ENCODE data around the gene ZIC2.
A peak's percentile ranks its signal among the peaks of the same experiment; 100 is the strongest.

Gene ZIC2

DNA sequence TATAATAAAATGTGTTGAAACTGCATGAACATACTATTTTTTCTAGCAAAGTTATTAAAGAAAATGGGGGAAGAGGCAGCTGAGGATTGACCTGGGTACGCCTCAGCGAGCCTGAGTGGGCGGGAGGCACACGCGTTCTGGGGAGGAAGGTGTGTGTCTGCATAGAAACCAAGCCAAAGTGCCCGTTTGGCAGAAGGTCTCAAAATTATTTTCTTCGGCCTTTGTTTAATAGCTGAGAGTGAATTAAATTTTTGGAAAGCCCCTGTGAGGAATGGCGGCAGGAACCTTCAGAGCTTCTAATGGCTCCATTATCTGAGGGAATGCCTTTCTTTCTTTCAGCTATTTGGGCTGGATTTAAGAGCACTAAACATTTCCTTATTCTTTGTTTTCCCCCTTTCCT lies 5.2 kb downstream of the ZIC2 start:
- no peak for DNase-seq

DNA sequence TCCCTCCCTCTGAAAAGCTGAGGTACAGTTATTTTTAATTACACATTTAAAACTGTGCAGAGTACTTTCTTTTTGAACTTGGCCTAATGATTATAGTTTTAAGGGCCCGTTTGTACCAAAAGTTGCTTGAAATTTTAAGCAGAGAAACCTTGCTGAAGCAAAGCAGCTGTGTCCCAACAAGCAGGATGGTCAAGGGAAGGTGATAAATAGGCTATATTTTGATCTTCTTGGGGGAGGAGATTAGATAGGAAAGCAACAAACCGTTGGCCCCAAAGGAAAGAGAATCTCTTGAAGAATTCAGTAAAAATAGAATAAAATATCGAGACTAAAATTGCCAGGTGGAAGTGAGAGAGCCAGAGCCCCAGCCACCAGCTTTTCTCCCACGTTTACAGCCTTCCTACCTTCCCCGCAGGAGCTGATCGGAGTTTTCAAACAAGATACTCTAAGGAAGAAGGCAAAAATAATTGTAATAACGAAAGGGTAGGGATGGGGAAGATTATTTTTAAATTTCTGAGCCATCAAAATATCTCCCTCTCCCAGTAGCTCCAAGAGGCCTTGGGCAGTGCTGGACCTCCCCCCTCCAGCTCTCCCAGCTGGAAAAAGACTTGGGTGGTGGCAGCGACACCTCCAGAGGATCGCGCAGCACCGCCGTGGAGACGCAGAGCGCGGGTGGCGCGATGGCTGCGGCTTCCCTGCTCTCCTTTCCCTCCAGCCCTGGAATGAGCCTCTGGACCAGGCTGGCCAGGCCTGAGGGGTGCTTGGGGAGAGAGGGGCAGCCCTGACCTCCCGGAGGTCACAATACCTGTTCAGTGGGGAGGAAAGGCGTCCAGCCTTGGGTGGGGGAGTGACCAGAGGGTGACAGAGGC lies 5.8 kb downstream of the ZIC2 start:
- no peak for DNase-seq

DNA sequence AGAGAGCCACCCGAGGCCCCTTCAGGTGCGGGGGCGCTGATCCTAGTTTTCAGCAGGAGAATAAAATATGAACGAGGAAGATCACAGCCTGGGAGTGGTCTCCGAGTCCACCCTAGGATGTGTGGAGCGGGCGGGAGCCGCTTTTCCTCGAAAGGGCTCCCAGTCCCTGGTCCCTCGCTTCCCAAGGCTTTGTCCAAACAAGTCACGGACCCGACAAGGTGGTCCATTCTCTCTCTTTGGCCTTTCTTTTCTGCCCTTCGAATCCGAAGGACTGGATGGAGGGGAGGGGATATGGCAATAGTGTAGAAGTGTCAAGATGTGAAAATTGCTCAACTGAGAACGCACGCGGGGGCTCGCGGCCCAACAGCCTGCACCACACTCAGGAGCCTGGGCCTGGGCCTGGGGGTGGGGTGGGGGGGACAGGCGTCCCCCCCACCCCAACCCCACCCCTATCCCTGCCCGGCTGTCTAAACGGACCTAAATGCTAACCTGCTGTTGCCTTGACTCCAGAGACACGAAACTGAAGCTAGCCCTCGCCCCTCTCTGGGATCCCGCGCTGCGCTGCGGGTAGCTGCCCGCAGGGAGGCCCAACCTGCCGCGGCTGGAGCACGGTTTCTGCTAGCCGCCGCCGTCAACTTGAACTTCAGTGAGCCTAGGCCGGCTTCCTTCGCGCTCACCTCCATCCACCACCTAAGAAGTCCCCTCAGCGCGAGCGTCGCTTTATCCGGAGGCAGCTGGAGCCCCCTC lies 7.1 kb downstream of the ZIC2 start:
- no peak for DNase-seq

DNA sequence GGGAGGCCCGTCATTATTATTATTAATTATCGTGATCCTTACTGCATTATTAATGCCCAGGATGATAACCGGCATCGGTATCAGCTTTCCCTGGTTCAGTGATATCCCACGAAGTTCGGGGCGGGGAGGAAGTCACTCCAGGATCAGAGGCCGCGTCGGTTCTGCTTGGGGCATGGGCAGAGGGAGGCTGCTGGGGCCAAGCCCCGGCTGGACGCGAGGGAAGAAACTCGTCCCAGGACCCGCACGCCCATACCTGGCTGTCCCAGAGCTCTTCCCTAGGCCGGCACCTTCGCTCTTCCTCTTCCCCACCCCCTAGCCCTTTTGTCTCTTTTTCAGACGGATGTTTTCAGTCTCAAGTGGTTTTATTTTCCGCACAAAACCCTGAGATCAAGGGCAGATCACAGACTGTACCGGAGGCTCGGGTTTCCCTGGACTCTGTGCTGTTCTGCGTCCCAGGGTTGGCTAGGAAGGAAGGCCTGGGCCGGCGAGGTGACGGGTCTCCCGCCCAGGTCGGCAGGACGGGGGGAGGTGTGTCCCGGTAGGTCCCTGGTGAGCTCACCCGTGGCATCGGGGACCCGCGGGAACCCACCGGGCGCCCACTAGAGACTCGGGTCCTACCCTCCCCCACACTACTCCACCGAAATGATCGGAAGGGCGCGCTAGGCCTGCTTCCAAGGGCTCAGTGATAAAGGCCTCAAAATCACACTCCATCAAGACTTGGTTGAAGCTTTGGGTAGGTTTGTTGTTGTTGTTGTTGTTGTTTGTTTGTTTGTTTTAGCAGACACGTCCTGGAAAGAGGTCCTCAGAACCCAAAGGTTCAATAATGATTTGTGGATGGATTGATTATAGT lies 7.9 kb downstream of the ZIC2 start:
- no peak for DNase-seq

DNA sequence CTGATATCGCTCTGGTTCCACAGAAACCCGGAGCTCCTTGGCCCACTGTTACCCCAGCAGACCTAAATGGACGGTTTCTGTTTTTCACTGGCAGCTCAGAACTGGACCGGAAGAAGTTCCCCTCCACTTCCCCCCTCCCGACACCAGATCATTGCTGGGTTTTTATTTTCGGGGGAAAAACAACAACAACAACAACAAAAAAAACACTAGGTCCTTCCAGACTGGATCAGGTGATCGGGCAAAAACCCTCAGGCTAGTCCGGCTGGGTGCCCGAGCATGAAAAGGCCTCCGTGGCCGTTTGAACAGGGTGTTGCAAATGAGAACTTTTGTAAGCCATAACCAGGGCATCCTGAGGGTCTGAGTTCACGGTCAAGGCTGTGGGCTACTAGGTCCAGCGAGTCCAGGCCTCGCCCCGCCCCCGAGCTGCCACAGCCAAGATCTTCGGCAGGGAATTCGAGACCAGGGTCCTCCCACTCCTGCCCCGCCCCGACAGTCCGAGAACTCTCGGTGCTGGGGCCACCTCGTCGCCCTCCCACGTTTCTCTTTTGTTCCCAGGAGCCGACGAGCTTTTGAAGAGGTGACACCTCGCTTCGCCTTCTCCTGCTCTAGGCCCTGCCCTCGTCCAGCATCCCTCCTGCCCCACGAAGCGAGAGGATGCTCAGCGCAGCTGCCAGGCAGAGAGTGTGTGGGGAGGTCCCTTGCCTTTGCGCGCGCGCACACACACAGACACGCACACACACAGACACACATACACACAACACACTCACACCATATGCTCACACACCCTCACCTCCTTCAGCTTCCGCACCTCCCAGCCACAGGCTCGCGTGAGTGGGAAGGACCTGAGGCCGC lies 8.8 kb downstream of the ZIC2 start:
- peak in 1 of 5 experiments; percentile 53 for DNase-seq

DNA sequence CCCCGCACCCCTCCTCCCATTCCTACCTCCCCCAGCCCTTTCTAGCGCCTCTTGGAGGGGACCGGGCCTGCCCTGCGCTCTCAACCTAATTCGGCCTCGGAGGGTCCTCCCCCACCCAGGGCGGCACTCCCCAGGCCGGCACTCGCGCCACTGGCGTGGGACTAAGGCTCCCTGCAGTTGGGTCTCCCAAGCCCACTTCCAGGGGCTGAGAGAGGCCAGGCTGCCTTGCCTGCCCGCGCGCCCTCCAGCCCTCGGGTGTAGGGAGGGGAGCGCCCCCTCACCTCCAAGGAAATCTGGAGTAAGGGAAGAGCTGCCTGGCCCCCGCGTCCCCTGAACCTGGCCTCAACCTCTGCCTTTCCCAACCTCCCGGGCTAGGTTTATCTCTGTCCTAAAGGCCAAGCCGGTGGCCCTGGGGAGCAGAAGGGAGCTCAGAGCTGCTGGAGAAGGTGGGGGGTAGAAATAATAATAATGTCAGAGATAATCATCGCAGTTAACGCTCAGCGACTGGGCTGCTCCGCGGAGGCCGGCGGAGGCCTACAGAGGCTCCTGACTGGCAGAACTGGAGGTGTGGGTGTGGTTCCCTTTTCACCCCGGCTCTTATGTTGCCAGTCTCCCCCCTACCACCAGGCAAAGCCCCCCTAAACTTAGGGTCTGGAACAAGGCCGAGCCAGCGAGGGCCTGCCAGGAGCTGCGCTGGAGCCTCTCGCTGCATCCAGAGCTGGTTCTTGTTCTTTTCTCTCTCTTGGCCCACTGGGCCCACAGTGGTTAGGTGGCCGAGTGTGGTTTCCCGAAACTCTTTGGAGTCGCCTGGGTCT lies 9.6 kb downstream of the ZIC2 start:
- DNase-seq, result no peak

DNA sequence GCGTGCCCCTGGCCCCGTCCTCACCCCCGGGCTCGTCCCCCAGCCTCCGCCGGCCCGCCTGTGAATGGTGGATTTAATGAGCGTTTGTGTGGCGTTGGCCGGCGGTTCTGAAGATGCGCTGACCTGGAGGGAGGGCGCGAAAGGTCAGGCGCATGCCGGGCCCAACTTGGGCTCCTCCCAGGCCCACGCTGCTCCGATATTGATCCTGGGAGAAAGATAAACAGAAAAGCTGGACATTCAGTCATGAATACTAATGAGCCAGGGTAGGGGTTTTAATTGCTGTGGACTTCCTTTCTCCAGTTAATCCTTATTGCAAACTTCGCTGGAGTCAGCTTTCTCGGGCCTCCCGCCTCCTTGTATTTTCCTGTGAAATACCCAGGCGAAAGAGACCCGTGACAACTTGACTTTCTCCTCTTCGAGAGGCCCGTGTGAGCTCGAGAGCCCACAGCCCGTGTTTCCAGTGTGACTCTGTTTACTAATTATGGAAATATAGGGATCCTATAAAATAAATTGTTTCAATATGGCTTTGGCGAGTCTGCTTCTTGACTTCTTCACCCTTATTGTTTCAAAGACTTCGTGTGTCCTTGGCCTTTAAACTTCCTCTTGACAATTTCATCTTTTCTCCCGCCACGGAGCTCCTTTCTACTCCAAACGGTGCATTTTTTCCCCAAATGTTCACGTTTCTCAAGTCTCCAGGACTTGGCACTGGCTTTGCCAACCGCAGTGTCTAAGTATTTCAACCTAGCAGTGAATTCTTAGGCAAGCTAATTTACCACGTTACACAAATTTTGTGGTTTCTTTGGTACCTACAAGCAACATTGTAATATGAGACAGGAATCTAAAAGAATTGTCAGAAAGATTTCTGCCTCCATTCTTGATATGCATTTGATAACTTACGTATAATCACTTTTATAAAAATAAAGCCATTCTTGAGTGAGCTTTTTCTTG lies 10.5 kb downstream of the ZIC2 start:
- DNase-seq, result no peak

DNA sequence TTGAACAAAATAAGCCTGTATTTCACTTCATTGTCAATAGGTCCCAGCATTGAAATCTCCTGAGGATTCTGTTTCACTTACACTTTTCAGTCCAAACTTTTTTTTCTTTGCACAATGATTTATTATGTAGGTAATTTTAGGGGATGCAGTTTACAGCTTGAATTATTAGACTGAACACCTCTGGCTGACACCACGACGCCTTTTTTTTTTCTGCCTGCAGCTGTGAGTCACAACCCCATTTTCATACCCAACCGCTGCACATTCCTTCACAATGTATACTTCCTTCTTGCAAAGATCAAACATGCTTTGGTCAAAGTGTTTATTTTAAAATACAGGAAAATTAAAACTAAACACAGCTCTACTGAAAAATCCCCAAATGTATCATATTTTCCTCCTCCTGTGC lies 11.4 kb downstream of the ZIC2 start:
- no peak for DNase-seq

DNA sequence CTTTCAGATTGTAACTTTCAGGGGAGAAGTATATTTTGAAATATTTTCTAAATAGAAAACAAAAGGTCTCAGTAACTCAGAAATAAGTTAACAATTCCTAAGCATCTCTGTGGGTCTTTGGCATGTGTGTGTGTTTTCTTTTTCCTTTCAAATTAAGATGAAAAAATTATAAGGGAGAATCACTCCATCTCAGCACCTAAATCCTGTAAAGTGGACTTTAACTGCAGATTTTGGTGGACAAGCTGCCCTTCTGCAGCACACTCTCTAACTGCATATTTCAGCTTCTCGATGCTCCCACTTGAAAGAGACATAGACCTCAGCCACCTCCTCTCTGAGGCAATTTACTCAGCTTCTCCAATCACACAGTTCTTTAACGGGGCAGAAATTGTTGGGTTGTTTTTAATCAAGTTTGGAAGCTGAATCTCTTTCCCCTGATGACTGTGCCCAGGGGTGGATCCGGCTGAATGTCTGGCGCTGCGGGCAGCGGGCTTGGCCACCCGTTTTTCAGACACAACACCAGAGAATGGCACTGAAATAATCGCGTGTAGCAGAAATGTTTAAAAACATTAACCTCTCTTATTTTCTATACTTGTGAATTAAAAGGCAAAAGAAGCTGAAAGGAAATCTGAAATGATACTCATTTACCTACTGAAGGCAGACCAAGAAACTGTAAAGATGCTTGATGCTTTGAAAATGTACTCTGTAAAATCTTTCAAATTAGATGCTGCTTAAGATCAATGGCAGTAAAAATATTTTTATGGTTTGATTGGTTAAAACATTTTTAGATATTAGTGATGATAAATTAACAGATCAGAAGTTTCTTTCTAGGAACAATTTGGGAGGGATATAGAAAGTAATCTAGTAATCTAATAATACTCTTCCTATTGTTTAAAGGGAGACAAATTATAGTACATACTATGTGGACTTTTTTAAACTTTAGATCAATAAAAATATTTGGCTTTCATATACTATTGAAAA lies 12.4 kb downstream of the ZIC2 start:
- no peak for DNase-seq

DNA sequence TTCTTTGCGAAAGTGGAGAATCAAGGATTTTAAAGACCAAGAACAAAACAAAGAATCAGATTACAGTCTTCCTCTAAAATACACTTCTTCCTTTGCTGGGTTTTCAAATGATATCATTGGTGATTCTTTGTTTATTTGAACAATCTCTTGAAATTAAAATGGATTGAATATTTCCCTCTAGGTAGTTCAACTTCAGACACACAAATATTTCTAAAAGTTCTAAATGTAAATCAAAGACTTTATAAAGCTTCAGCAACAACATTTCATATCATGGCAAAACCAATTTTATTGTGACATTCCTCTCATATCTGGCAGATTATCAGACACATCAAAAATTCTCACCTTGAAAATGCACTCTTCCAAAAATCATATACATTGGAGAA lies 13.0 kb downstream of the ZIC2 start:
- DNase-seq, result no peak

DNA sequence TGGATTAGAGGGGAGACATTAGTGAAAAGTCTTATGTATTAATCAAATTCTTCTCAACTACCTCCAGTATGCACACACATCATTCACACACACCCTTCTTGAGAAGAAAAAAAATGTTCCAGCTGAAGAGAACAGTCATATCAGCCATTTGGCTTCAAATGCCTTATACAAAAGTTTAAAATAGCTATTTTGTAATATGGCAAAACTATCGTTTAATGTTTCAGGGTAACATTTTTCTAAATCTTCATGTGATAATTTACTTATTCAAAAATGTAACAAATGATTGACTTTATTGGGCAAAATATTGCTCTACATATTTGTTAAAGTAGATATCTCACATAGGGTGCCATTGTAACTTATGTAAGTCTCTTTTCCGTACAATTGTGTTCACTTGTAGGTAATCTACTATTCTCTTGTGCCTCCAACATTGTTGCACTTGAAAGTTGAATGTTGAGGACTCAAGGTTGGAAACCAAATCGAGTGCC lies 13.6 kb downstream of the ZIC2 start:
- no peak for DNase-seq

DNA sequence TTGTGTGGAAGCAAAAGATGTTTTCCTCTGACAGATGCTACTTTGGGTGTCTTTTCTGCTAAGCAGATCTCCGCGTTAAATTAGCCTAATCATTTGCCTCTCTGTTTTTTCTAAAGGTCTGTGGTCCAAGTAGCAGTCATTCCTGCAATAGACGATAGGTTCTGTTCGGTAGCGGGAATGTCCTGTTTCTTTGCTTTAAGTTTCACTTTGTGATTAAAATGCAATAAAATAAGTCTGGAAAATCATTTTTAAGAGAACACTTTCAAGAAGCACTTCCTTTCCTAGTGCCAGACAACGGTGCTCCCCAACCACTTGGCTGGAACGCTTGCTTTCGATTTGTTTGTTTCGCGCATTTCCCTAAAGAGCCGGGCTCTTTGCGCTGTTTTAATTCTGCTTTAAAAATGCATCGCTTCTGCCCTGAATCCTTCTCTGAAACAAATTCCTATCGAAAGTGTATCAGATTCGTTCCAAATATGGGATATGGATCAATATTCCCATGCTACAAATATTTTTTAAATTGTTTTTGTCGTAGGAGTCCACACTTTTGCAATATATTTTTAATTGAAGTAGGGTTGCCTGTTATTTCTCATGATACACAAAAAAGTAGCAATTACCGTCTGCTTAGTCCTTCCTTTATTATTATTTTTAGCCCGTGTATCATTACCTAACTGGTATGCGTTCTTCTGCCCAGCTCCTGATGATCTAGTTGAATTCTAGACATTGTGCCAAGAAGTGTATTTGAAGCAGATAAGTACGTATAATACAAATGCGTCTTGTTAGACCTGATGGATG lies 14.2 kb downstream of the ZIC2 start:
- no peak for DNase-seq

DNA sequence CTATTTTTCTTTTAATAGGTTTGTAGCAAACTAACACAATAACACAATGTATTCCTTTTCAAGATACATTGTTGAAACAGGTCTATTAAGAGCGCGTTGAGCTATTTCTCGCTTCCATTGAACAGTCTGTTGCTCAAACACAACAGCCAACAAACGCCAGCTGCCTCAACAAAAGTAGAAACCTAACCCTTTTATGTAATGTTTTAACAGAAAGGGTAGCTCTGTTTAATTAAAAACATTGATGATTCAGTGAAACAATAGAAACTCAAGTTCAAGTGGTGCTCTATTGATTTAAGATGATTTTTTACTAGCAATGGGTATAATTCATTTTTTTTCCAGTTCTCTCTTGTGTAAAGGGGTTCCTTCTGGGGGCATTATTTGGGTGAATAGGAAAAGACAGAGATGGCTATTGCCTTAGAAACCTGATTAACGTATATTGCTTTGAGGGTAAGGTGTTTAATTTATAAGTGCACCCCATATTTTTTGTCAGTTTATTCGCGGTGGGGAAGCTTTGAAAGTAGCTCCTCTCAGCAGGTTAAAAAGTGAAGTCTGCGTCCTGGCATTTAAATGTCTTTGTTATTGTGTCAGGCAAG lies 14.9 kb downstream of the ZIC2 start:
- DNase-seq, result no peak

DNA sequence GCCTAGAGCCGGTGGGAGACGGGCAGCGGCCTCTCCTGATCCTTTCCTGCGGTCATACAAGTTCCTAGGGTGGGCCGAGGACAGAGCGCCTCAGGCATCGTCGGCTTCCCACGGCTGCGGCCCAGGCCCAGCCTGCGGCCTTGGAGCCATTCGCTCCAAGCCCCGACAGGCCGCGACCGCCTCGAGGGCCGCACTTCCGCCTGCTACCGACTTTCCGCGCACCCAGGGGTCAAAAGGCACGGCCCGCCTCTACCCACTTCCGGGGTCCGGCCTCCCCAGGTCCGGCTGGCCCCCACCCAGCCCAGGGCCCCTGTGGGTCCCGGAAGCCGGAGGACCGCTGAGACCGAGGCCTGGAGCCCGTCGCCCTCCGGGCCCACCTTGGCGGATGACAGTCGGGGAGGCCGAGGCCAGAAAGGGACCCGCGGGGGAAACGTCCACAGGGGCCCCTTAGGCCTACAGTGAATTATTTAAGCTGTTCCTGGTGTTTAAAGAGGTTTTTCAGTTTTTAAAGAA lies 16.2 kb downstream of the ZIC2 start:
- DNase-seq, result no peak

DNA sequence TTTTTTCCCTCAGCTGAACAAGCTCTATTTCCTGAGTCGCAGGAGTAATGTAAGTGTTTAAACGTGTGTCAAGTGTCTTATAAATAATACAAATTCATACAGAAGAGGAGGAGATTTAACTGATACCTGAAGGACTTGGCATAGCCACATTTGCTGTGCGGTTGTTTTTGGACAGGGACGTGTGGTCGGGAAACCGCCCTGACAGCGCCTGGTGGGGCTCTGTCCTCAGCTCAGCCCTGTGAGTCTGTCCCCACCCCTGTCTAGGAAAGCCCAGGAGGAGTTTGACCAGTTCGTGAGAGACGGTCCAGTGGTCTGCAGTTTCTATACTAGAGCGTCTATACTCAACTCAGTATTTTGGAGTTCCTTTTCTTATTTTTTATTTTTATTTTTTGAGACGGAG lies 16.7 kb downstream of the ZIC2 start:
- no peak for DNase-seq

DNA sequence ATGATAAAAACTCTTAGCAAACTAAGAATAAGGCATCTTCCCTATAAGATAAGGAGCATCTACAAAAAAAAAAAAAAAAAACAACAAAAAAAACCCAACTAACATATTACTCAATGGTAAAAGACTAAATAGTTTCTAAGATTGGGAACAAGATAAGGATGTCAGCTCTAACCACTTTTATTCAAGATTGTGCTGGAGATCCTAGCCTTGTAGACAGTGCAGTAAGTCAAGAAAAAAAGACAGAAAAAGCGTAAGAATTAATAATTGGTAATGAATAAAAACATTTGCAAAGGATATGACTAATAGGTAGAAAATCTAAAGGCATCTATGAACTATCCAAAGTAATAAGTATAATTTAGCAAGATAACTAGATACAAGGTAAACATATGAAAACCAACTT lies 33.0 kb downstream of the ZIC2 start:
- peak in 1 of 5 experiments; percentile 57 for DNase-seq

DNA sequence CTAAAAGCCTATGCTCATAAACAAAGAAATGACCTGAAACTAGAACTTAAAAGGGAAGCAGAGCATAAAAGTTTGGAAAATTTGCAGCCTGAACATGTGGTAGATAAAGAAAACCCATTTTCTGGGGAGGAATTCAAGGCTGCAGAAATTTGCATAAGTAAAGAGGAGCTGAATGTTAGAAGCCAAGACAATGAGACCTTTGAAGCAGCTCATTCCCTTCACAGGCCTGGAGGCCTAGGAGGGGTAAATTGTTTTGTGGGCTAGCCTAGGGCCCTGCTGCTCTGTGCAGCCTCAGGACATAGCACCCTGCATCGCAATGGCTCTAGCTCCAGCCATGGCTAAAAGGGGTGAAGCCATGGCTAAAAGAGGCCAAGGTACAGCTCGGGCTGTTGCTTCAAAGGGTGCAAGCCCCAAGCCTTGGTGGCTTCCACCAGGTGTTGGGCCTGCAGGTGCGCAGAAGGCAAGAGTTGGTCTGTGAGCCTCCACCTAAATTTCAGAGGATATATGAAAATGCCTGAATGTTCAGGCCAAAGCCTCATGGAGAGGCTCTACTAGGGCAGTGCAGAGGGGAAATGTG lies 38.3 kb downstream of the ZIC2 start:
- no peak for DNase-seq

All from T-helper 2 cell (primary cell).